K562 (cell line): ENCODE results near the gene IGFL1. TPM values are rescaled to one million over a fixed set of nuclear protein-coding genes. Genes with fewer than 3 reads are reported as not detected.

Experiments
- C11orf30 ChIP-seq: fragments of 450-650 bp; IDR thresholded peaks from 2 replicates; pipeline ENCODE4 v1.6.1; 2016; ENCODE audit warnings: low read depth, mild to moderate bottlenecking
- CSDE1 ChIP-seq, 2 experiments: fragments of 450-650 bp; IDR thresholded peaks; 2 replicates each; pipeline ENCODE4 v1.6.1; 2016; ENCODE audit warnings: mild to moderate bottlenecking in 1 of 2
- FOXA3 ChIP-seq, 2 experiments: fragments of 450-650 bp in 1 of 2; sonication (generic) in 1 of 2; formaldehyde crosslinking; IDR thresholded peaks in 1 of 2; conservative IDR thresholded peaks in 1 of 2; 2 replicates each; pipeline versions ENCODE4 v1.4.0 to v1.8.0; 2020 to 2022; ENCODE audit warnings: mild to moderate bottlenecking in 2 of 2, missing genetic modification reagents in 1 of 2
- GATAD2A ChIP-seq: fragments of 450-650 bp; IDR thresholded peaks from 2 replicates; pipeline ENCODE4 v1.6.1; 2017
- JUND ChIP-seq, 2 experiments: IDR thresholded peaks; 2 replicates in 1 of 2; 3 replicates in 1 of 2; pipeline ENCODE4 v1.6.1; 2011; ENCODE audit warnings: borderline replicate concordance in 2 of 2, low read depth in 2 of 2, low read length in 2 of 2, improper control_type of control experiment in 1 of 2, missing biosample characterization in 1 of 2, missing genetic modification characterization in 1 of 2, missing genetic modification reagents in 1 of 2
- KLF1 ChIP-seq: fragments of 450-650 bp; IDR thresholded peaks from 2 replicates; pipeline ENCODE4 v1.6.1; 2016; ENCODE audit warnings: missing genetic modification characterization, missing compliant biosample characterization
- MAZ ChIP-seq, 2 experiments: fragments of 450-650 bp in 1 of 2; sonication (generic) in 1 of 2; formaldehyde crosslinking; IDR thresholded peaks in 1 of 2; conservative IDR thresholded peaks in 1 of 2; 2 replicates each; pipeline versions ENCODE4 v1.4.0 to v1.5.0; 2020; ENCODE audit warnings: mild to moderate bottlenecking in 1 of 2, missing genetic modification reagents in 1 of 2
- MTA3 ChIP-seq: fragments of 450-650 bp; formaldehyde crosslinking; IDR thresholded peaks from 2 replicates; pipeline ENCODE4 v1.6.1; 2017; ENCODE audit warnings: mild to moderate bottlenecking, borderline replicate concordance
- MYBL2 ChIP-seq, 2 experiments: fragments of 450-650 bp in 1 of 2; sonication (generic) in 1 of 2; formaldehyde crosslinking in 1 of 2; IDR thresholded peaks; 2 replicates each; pipeline versions ENCODE4 v1.6.1 to v1.8.1; 2017 to 2022; ENCODE audit warnings: borderline replicate concordance in 1 of 2, inconsistent platforms in 1 of 2, low read depth in 1 of 2, mild to moderate bottlenecking in 1 of 2, missing genetic modification reagents in 1 of 2, moderate library complexity in 1 of 2
- NFIC ChIP-seq: fragments of 450-650 bp; IDR thresholded peaks from 2 replicates; pipeline ENCODE4 v1.6.1; 2017; ENCODE audit warnings: mild to moderate bottlenecking, inconsistent platforms
- PTTG1 ChIP-seq: fragments of 450-650 bp; IDR thresholded peaks from 2 replicates; pipeline ENCODE4 v1.6.1; 2016; ENCODE audit warnings: low read depth, mild to moderate bottlenecking, missing genetic modification characterization, missing compliant biosample characterization
- REST ChIP-seq, 2 experiments: fragments of 450-650 bp; formaldehyde crosslinking in 1 of 2; IDR thresholded peaks; 2 replicates each; pipeline versions ENCODE4 v1.4.0 to v1.6.1; 2014 to 2020; ENCODE audit warnings: mild to moderate bottlenecking in 2 of 2, borderline replicate concordance in 1 of 2, low read depth in 1 of 2
- SAFB ChIP-seq: fragments of 200-400 bp; formaldehyde crosslinking; IDR thresholded peaks from 2 replicates; pipeline ENCODE4 v1.6.1; 2017; ENCODE audit warnings: low read depth, low read length, borderline replicate concordance
- SMC3 ChIP-seq: conservative IDR thresholded peaks from 2 replicates; pipeline ENCODE4 v1.6.1; 2011; ENCODE audit warnings: low read depth, low read length, improper control_type of control experiment; ENCODE audit not compliant: insufficient read depth
- TAF7 ChIP-seq: fragments of 450-650 bp; IDR thresholded peaks from 2 replicates; pipeline ENCODE4 v1.6.1; 2016; ENCODE audit warnings: missing genetic modification characterization, missing compliant biosample characterization
- USF1 ChIP-seq: sonication (generic); formaldehyde crosslinking; IDR thresholded peaks from 2 replicates; pipeline ENCODE4 v1.9.0; 2022; ENCODE audit warnings: mild to moderate bottlenecking, missing genetic modification reagents
- WHSC1 ChIP-seq: IDR thresholded peaks from one replicate; pipeline ENCODE4 v1.6.1; 2012; ENCODE audit warnings: low read length, control low read depth, inconsistent platforms
- ZNF146 ChIP-seq: IDR thresholded peaks from one replicate; pipeline ENCODE4 v1.6.1; 2018; ENCODE audit warnings: missing compliant biosample characterization; ENCODE audit not compliant: unreplicated experiment
- ZNF551 ChIP-seq: fragments of 250-450 bp; sonication (Bioruptor Pico); IDR thresholded peaks from 2 replicates; pipeline ENCODE4 v1.5.0; 2021; ENCODE audit warnings: mild to moderate bottlenecking, moderate library complexity
- polyA plus RNA-seq, 8 experiments: library from polyadenylated mRNA; depleted of rRNA in 4 of 8; stranded (reverse) in 5 of 8; unstranded in 3 of 8; fragments of >200 nt; fragmentation: Nextera tagmentation in 2 of 8; fragmentation: Illumina TruSeq in 1 of 8; extraction: Ambion mirVana in 2 of 8; extraction: Trizol in 1 of 8; gene quantifications; 2 replicates each; pipeline versions ENCODE4 v1.2.1 to v1.2.3, GENCODE V29; 2011 to 2014; ENCODE audit warnings: inconsistent platforms in 1 of 8, missing spikeins in 1 of 8
- total RNA-seq, 7 experiments: library from RNA; depleted of rRNA in 6 of 7; stranded (reverse); fragments of >200 nt in 6 of 7; fragmentation: Illumina TruSeq in 2 of 7; extraction: Trizol in 2 of 7; gene quantifications; 2 replicates each; pipeline versions ENCODE4 v1.2.1 to v1.2.3, GENCODE V29; 2011 to 2021; ENCODE audit warnings: low replicate concordance in 1 of 7

Gene IGFL1
- total and polyA plus RNA-seq, 9 of the 15 experiments (the other 6 are each of a cell fraction or from before 2014, with no cell fraction given): not detected

GRCh38 chr19:46265217-46265828, 35.8 kb downstream of the IGFL1 start (continued):
- TF ChIP-seq MAZ (CRISPR knock-in tag; conservative IDR thresholded peaks at IDR 0.05 in 1 of 2, IDR thresholded peaks at IDR 0.05 in 1 of 2): peak in 1 of 2 experiments; percentile 43; a peak in 1 of 4 replicates
- TF ChIP-seq JUND (IDR thresholded peaks at IDR 0.05; ENCODE audit: borderline replicate concordance, low read depth, low read length): 0 out of 2 replicates have a peak, but pooled peaks have one; percentile 15
- TF ChIP-seq JUND (tag; IDR thresholded peaks at IDR 0.05; ENCODE audit: borderline replicate concordance, low read depth, low read length): no peak
- TF ChIP-seq NFIC: no peak
- TF ChIP-seq SMC3: peak; percentile 78; the same call in 1 of the 2 replicates
- no peak for TF ChIP-seq WHSC1
- no peak for TF ChIP-seq SAFB
- no peak for TF ChIP-seq TAF7 (tag)
- no peak for TF ChIP-seq FOXA3 (CRISPR knock-in tag; conservative IDR thresholded peaks at IDR 0.05 in 1 of 2, IDR thresholded peaks at IDR 0.05 in 1 of 2)
- TF ChIP-seq MYBL2 (IDR thresholded peaks at IDR 0.05; ENCODE audit: low read depth): no peak
- TF ChIP-seq MYBL2 (CRISPR knock-in tag; IDR thresholded peaks at IDR 0.05; ENCODE audit: borderline replicate concordance): no peak
- TF ChIP-seq REST (IDR thresholded peaks at IDR 0.05; ENCODE audit: borderline replicate concordance): peak; percentile 76
- no peak for TF ChIP-seq REST (CRISPR knock-in tag; IDR thresholded peaks at IDR 0.05; ENCODE audit: low read depth)
- TF ChIP-seq ZNF551 (CRISPR knock-in tag): no peak
- TF ChIP-seq MTA3: no peak
- no peak for TF ChIP-seq USF1 (CRISPR knock-in tag)
- TF ChIP-seq C11orf30: no peak
- no peak for TF ChIP-seq KLF1 (tag)
- no peak for TF ChIP-seq ZNF146
- no peak for TF ChIP-seq GATAD2A
- no peak for TF ChIP-seq CSDE1 (IDR thresholded peaks at IDR 0.05)
- no peak for TF ChIP-seq PTTG1 (tag)
